Astrocyte of the cerebellum (primary cell): Measurements from ENCODE around the gene RHPN2.
"Not testable (repeated sequence)": the region's sequence is repeated elsewhere in the genome, so short reads cannot be mapped to it uniquely, and the experiment has no call there.

Source experiments
- DNase-seq: peaks from one replicate; pipeline ENCODE4 v3.0.0-alpha.2; 2011; ENCODE audit warnings: low read depth
- H3K4me3 ChIP-seq: 2 replicates; pipeline ENCODE4 v1.5.1; 2011; ENCODE audit warnings: mild to moderate bottlenecking, low read depth, low read length, moderate library complexity
- CTCF ChIP-seq: IDR thresholded peaks from 2 replicates; pipeline ENCODE4 v1.5.1; 2012; ENCODE audit warnings: low read length, low read depth, moderate library complexity, mild to moderate bottlenecking; ENCODE audit errors: missing control alignments
- in situ Hi-C: cut with HindIII; loops from 2 replicates; pipeline ENCODE4 v1.10.0; 2017; ENCODE audit warnings: low sequenced_read_pairs

Gene RHPN2

DNA sequence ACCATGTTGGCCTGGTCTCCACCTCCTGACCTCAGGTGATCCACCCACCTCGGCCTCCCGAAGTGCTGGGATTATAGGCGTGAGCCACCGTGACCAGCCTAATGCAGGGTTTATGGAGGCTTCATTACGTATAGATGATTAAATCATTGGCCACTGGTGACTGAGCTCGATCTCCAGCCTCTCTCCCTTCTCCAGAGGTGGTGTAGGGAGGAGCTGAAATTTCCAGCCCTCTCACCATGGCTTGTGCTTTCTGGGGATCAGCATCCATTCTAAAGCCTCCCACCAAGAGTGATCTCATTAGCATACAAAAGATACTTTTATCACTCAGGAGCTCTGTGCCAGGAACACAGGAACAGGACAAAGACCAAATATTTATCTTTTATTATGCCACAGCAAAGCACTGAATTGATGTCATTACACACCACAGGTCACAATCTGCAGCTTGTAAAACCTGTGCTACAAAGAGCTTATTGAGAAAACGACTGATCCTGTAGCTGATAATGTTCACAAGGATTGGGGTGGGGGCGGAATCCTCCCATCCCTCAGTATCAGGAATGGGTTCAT lies 32.4 kb downstream of the RHPN2 start:
- in situ Hi-C loops: no loop called here
- no peak for TF ChIP-seq CTCF
- DNase-seq: no peak
- H3K4me3 ChIP-seq: no peak overlapping the region

DNA sequence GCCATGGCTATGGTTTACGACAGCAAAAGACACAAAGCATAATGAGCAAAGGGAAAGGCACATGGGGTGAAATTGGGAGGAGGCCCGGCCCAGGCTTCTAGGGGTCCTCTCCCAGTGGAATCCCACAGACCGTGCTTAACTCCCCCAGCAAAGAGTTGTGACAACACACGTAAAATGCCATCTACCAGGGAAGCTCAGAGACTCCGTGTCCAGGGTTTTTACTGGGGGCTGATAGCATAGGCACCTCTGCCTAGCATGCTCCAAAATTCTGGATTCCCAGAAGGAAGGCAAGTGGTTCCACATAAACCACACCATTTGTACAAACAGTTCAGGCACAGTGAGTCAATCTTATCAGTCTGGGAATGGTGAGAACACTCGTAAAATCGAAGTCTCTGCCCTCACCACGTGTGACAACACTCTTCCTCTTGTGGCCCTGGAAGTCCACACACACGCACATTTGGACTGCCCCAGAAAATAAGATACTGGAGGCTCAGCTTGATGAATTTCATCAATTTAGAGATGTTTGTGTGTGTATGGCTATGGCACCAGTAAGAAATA lies 34.9 kb downstream of the RHPN2 start:
- TF ChIP-seq CTCF: no peak
- in situ Hi-C loops: no loop called here
- DNase-seq: no peak
- H3K4me3 ChIP-seq: no peak overlapping the region

DNA sequence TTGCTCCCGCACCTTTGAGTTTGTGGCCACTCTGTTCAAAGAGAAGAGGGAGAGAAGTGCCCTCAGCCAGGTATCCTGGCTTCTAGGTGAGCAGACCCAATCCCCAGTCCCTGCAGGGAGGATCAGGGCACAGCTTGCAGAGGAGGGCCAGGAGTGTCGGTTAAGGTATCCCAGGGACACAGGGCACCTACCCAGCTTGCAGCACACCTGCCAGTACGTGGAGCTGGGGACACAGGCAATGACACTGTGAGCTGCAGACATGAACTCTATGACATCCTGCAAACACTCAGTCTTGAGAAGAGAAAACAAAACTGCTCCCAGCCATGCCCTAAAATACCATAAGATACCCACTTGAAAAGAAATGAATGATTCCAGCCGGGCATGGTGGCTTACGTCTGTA lies 38.1 kb downstream of the RHPN2 start:
- H3K4me3 ChIP-seq, in situ Hi-C loops, DNase-seq: not testable (repeated sequence)

DNA sequence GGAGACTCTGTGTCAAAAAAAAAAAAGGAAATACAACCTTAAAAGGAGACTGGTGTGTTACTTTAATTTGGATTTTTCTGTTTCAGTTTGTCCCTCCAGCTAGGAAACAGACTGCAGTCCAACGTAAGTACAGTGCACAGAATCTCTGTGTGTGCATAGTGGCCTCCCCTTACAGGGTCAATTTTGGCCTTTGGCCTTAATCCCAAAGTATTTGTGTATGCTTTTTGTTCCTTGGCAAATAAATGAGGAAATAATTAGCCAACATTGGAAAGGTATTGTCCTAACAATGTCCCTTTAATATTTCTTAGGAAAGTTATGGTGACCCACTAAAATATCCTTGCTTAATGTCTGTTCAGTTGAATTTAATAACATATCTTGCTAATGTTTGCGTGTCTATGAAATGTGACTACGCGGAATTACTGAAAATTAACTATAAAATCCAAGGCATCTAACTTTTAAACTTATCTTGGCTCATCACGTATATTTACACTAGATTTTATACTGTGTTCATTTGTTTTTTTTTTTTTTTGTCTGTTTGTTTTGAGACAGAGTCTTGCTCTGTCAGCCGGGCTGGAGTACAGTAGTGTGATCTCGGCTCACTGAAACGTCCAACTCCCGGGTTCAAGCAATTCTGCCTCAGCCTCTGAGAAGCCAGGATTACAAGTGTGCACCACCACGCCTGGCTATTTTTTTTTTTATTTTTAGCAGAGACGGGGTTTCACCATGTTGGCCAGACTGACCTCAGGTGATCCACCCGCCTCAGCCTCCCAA lies 39.0 kb downstream of the RHPN2 start:
- in situ Hi-C loops, H3K4me3 ChIP-seq, DNase-seq: not testable (repeated sequence)

GRCh38 chr19:33024398-33024797 lies 40.3 kb downstream of the RHPN2 start:
- TF ChIP-seq CTCF: no peak
- in situ Hi-C loops: no loop called here
- H3K4me3 ChIP-seq: no peak overlapping the region
- DNase-seq: no peak

GRCh38 chr19:33022472-33023116 lies 42.1 kb downstream of the RHPN2 start:
- in situ Hi-C loops: no loop called here
- H3K4me3 ChIP-seq: no peak overlapping the region
- no peak for DNase-seq
- TF ChIP-seq CTCF: no peak

DNA sequence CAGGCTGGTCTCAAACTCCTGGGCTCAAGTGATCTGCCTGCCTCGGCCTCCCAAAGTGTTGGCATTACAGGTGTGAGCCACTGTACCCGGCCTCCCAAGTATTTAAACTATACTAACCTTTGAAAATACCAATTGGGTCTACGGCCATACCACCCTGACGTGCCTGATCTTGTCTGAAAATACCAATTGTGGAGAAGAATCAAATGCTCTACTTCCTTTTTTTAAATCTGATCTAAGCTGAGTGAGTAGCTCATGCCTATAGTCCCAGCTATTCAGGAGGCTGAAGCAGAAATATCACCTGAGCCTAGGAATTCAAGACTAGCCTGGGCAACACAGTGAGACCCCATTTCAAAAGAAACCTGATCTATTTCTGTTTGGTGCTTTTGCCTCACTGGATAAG lies 53.8 kb downstream of the RHPN2 start:
- DNase-seq, H3K4me3 ChIP-seq, in situ Hi-C loops: not testable (repeated sequence)

DNA sequence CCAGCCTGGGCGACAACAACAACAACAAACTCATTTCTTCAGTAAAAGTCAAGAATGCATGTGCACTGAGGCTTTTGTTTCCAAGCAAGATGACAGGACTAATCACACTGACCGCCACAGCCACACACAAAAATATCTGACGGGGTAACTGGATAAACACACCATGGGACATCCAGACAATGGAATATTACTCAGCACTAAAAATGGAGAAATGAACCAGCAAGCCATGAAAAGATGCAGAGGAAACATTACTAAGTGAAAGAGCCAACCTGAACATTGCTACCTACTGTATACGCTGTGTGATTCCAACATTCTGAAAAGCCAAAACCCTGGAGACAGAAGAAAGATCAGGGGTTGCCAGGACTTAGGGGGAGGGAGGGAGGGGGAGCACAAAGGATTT lies 56.0 kb downstream of the RHPN2 start:
- TF ChIP-seq CTCF: no peak
- DNase-seq: no peak
- H3K4me3 ChIP-seq: no peak overlapping the region
- in situ Hi-C loops: no loop called here
